HG02642 (cell line): Measurements from ENCODE around the gene PXMP2.
"Not testable (repeated sequence)": the region's sequence is repeated elsewhere in the genome, so short reads cannot be mapped to it uniquely, and the experiment has no call there.

Experiments used
- ATAC-seq: cut with Tn5 transposase; IDR thresholded peaks from one replicate; pipeline ENCODE4 v1.9.1; 2021; ENCODE audit warnings: mild to moderate bottlenecking; ENCODE audit not compliant: unreplicated experiment, poor library complexity

Gene PXMP2

DNA sequence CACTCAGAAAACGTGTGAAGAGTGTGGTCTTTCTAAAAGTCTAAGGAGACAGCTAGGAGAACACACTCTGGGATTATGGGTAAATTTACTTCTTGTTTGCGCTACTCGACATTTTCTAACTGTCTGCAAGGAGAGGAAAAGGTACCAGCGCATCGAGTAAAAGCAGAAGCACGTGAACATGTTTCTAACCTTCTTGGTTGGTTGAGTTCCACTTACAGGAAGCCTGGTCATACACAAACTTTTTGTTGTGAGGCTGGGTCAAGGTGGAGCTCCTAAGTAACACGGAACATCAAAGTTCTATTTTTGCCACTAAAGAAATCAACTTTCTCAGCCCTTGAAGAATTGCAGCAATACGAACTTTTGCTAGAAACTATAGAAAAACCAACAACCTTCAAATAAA lies 54.2 kb downstream of the PXMP2 start:
- ATAC-seq: no peak

DNA sequence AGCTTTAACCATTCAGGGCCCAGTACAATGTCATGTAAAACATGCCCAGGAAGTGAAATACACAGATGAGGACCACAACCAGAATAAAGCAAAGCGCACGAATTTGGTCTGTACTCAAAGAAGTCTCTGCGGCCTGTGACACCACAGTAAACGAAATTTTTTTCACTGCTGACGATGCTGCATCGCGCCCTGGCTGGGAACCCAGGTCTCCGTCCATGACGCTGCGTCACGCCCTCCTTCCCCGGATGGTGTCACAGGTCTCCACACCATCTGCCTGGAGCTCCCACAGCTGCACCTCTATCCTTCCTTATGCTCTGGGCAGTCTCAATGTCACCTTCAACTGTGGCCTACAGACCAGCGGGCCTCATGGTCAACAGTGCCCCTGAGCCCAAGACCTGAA lies 56.4 kb downstream of the PXMP2 start:
- no peak for ATAC-seq

DNA sequence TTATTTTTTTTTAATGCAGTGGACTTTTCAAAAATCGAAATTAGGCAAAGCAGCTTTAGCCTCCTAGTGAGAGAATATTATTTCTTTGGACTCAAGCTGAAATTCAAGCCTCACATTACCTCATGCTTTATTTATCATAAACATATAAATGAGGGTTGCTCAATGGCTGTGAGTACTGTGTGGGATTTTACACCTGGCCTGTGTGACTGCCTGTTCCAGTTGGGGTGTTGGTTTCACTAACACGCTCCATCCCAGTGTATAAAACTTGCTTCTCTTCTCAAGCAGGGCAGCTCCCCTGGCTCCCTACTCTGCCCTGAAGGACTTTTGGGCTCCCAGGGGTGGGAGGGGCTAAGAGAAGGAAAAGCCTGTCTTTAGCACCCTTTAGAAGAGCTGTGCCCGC lies 59.2 kb downstream of the PXMP2 start:
- ATAC-seq: no peak

DNA sequence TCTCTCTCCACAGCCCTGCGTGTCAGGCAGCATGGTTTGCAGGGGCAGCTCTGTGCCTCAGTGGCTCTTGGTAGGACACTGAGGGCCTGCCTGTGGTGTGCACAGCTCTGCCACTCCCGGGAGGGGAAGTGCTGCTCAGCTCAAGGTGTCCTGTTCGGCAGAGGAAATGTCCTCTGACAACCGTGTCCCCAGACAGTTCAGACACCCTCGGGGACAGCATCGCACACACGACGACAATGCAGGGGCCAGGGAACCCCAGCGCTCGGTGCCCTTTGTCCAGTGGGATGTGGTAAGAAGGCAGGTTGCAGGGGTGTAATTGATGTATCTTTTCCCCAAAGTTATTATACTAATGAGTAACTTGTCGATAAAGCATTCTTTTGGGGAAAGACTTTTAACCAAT lies 60.0 kb downstream of the PXMP2 start:
- no peak for ATAC-seq

DNA sequence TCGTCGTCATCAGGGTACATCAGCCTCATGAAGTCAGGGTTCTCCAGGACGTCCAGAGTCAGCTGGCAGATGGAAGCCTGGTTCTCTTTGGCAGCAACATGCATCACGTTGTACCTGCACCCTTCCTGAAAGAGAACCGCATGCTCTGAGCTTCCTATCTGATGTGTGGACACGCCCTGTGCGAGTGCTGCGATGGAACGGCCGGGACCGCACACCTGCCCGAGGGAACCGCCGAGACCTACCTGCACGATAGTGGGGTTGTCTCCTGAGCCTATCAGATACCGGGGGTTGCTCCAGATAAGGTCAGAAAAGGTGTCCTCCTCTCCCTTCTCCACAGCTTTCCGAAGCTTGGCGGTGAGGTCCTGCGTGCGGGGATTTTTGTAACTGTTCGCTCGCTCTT lies 60.5 kb downstream of the PXMP2 start:
- ATAC-seq: no peak

DNA sequence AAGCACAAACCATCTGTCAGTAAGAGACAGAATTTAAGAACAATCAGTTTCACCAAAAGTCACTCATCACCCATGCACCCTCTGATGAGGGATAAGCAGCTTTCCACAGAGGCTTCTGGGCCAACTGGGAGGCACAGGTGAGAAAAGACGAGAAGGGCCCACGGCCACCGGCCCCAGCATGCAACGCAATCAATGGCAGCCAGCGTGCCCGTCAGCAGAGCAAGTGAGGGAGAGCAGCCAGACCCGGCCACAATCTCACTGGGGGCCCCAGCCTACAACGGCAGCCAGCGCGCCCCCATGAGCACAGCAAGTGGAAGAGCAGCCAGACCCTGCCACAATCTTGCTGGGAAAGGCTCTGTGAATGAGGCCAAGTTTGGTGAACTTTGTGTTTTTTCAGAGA lies 60.9 kb downstream of the PXMP2 start:
- ATAC-seq: no peak

DNA sequence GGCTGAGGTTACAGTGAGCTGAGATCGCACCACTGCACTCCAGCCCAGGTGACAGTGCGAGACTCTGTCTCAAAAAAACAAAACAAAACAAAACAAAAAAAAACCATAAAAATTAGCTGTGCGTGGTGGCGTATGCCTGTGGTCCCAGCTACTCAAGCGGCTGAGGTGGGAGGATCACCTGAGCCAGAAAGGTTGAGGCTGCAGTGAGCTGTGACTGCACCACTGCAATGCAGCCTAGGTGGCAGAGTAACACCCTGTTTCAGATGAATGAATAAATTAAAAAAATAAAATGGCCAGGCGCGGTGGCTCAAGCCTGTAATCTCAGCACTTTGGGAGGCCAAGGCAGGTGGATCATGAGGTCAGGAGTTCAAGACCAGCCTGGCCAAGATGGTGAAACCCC lies 66.3 kb downstream of the PXMP2 start:
- not testable (repeated sequence) for ATAC-seq

DNA sequence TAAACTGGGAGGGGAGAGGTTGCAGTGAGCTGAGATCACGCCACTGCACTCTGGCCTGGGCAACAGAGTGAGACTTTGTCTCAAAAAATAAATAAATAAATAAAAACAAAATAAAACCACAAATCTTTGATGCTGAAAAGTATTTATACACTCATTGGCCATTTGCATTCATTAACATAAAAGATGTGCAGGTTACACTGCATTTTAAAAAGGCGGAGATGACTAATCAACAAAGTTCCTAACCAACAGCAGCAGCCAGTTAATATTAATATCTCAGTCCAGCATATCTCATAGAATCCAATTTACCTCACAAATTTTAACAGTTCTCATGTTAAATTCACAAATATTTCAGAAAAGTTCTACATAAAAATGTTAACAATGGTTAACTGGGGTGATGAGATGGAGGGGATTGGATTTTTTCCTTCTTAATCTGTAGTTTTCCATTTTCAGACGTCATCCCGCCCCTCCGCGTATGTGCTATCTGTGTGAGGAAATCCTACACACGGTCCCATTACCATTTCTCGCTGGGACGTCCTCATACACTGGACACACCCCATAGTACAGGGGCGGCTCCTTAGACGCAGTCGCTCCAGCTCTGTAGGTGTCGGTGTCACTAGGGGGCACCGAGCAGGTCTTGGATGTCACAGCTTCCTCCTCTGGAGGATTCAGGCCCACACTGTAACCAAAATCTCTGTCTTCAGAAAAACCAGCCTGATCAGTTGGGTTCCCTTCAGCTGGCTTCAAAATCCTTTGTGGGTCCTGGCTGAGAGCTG lies 67.0 kb downstream of the PXMP2 start:
- ATAC-seq: no peak
